SU-DHL-6 (cell line): ENCODE results near the gene KDM4B.

Source experiments
- H2AFZ ChIP-seq: fragments of 200-600 bp; sonication (generic); 2 replicates; pipeline ENCODE4 v1.6.1; 2014; ENCODE audit warnings: low read depth, mild to moderate bottlenecking, moderate library complexity, mixed read lengths, antibody characterized with exemption, low read length; ENCODE audit not compliant: severe bottlenecking
- H3F3A ChIP-seq: fragments of 200-600 bp; shearing (Covaris generic); 2 replicates; pipeline ENCODE4 v1.6.0; 2016; ENCODE audit warnings: antibody characterized with exemption, mild to moderate bottlenecking; ENCODE audit not compliant: insufficient read depth
- H3K27ac ChIP-seq: fragments of 200-600 bp; sonication (generic); 2 replicates; pipeline ENCODE4 v1.5.1; 2016; ENCODE audit warnings: low read depth, mild to moderate bottlenecking, low read length, moderate library complexity, mixed read lengths
- H3K27me3 ChIP-seq: fragments of 200-600 bp; sonication (generic), shearing (Covaris generic); 2 replicates; pipeline ENCODE4 v1.6.0; 2014; ENCODE audit warnings: mild to moderate bottlenecking, low read length
- H3K36me3 ChIP-seq: fragments of 200-600 bp; sonication (generic); 2 replicates; pipeline ENCODE4 v1.6.1; 2014; ENCODE audit warnings: mild to moderate bottlenecking, low read length, mixed read lengths
- H3K4me2 ChIP-seq: fragments of 300-600, 200-600 bp; shearing (Covaris generic), sonication (generic); 2 replicates; pipeline ENCODE4 v1.6.0; 2014; ENCODE audit warnings: low read length, low read depth, mild to moderate bottlenecking; ENCODE audit not compliant: poor library complexity, severe bottlenecking
- H3K4me3 ChIP-seq: fragments of 200-600 bp; sonication (generic); 2 replicates; pipeline ENCODE4 v1.5.1; 2014; ENCODE audit warnings: antibody characterized with exemption, low read length, mild to moderate bottlenecking, mixed read lengths; ENCODE audit not compliant: insufficient read depth, poor library complexity, severe bottlenecking
- H3K79me2 ChIP-seq: fragments of 200-600 bp; sonication (generic); 2 replicates; pipeline ENCODE4 v1.6.1; 2014; ENCODE audit warnings: mild to moderate bottlenecking, low read length, moderate library complexity; ENCODE audit not compliant: insufficient read depth
- H3K9ac ChIP-seq: fragments of 200-600 bp; sonication (generic); 2 replicates; pipeline ENCODE4 v1.7.0; 2014; ENCODE audit warnings: mild to moderate bottlenecking, low read length
- H3K9me2 ChIP-seq: fragments of 200-600 bp; sonication (generic); replicated peaks from 2 replicates; pipeline ENCODE4 v1.6.1; 2014; ENCODE audit warnings: low read length; ENCODE audit not compliant: insufficient read depth
- H3K9me3 ChIP-seq: fragments of 200-600 bp; sonication (generic); 2 replicates; pipeline ENCODE4 v1.6.1; 2014; ENCODE audit warnings: low read length, mixed read lengths; ENCODE audit not compliant: insufficient read depth
- H4K20me1 ChIP-seq: fragments of 200-600 bp; sonication (generic); 2 replicates; pipeline ENCODE4 v1.6.1; 2014; ENCODE audit warnings: low read depth, mild to moderate bottlenecking, antibody characterized with exemption, low read length, moderate library complexity, mixed read lengths
- EZH2phosphoT487 ChIP-seq: fragments of 200-600 bp; sonication (generic), shearing (Covaris generic); conservative IDR thresholded peaks from 2 replicates; pipeline ENCODE4 v1.6.1; 2018; ENCODE audit warnings: mild to moderate bottlenecking, antibody characterized with exemption, low read length, moderate library complexity, mixed read lengths
- TF ChIP-seq, protein P1 (sequence below): fragments of 200-600 bp; sonication (generic); IDR thresholded peaks from one replicate; pipeline ENCODE4 v1.5.1; 2017; ENCODE audit warnings: antibody characterized with exemption, mild to moderate bottlenecking, low read length, moderate library complexity; ENCODE audit not compliant: insufficient read depth, poor library complexity, severe bottlenecking

KDM4B gene

GRCh38 chr19:5148794-5149190 is 179.9 kb downstream of the KDM4B start:
- H3K79me2 ChIP-seq, result no peaks in the 10 kb centered on the region
- no peak overlapping the region for H3K9ac ChIP-seq
- no peak overlapping the region for H3K4me3 ChIP-seq
- H3K36me3 ChIP-seq, result no peaks in the 10 kb centered on the region
- H3K27ac ChIP-seq, result no peak overlapping the region
- H3K9me3 ChIP-seq, result no peaks in the 10 kb centered on the region
- no peak overlapping the region for H3K4me2 ChIP-seq
- no peak overlapping the region for H2AFZ ChIP-seq
- H4K20me1 ChIP-seq, result no peaks in the 10 kb centered on the region
- H3K9me2 ChIP-seq, result no peaks in the 10 kb centered on the region
- H3K27me3 ChIP-seq, result no peaks in the 10 kb centered on the region
- H3F3A ChIP-seq, result no peaks in the 10 kb centered on the region
- no peak for TF ChIP-seq EZH2phosphoT487
- TF ChIP-seq, protein P1, sequence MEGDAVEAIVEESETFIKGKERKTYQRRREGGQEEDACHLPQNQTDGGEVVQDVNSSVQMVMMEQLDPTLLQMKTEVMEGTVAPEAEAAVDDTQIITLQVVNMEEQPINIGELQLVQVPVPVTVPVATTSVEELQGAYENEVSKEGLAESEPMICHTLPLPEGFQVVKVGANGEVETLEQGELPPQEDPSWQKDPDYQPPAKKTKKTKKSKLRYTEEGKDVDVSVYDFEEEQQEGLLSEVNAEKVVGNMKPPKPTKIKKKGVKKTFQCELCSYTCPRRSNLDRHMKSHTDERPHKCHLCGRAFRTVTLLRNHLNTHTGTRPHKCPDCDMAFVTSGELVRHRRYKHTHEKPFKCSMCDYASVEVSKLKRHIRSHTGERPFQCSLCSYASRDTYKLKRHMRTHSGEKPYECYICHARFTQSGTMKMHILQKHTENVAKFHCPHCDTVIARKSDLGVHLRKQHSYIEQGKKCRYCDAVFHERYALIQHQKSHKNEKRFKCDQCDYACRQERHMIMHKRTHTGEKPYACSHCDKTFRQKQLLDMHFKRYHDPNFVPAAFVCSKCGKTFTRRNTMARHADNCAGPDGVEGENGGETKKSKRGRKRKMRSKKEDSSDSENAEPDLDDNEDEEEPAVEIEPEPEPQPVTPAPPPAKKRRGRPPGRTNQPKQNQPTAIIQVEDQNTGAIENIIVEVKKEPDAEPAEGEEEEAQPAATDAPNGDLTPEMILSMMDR, result no peak

GRCh38 chr19:5149508-5149907 is 180.6 kb downstream of the KDM4B start:
- Histone ChIP-seq H4K20me1 (no peaks in the 10 kb centered on the region), H3K9me2 (no peaks in the 10 kb centered on the region), H3K9me3 (no peaks in the 10 kb centered on the region), H3K4me2 (no peak overlapping the region), H3K4me3 (no peak overlapping the region), H3K79me2 (no peaks in the 10 kb centered on the region), H3K9ac (no peak overlapping the region), H3K36me3 (no peaks in the 10 kb centered on the region), H2AFZ (no peak overlapping the region), H3K27me3 (no peaks in the 10 kb centered on the region), H3F3A (no peaks in the 10 kb centered on the region), H3K27ac (no peak overlapping the region)
- TF ChIP-seq EZH2phosphoT487, result no peak
- TF ChIP-seq, protein P1, result no peak

GRCh38 chr19:5149932-5150901 is 181.3 kb downstream of the KDM4B start:
- Histone ChIP-seq H3K4me2 (no peak overlapping the region), H3K9me2 (no peaks in the 10 kb centered on the region), H3K9me3 (no peaks in the 10 kb centered on the region), H3F3A (no peaks in the 10 kb centered on the region), H4K20me1 (no peaks in the 10 kb centered on the region), H3K36me3 (no peaks in the 10 kb centered on the region), H3K4me3 (no peak overlapping the region), H3K27me3 (no peaks in the 10 kb centered on the region), H3K9ac (no peak overlapping the region), H3K27ac (no peak overlapping the region), H3K79me2 (no peaks in the 10 kb centered on the region), H2AFZ (no peak overlapping the region)
- TF ChIP-seq, protein P1, result no peak
- no peak for TF ChIP-seq EZH2phosphoT487
